22Rv1 (cell line): ENCODE data around the gene XXYLT1.

ENCODE experiments used
- CTCF ChIP-seq: fragments of 450-650 bp; IDR thresholded peaks from 2 replicates; pipeline ENCODE4 v1.5.1; 2017; ENCODE audit warnings: mild to moderate bottlenecking
- ZFX ChIP-seq: fragments of 450-650 bp; IDR thresholded peaks from 2 replicates; pipeline ENCODE4 v1.6.1; 2017; ENCODE audit warnings: antibody characterized with exemption, borderline replicate concordance

GRCh38 chr3:195182470-195182795 is 88.5 kb downstream of the XXYLT1 start:
- no peak for TF ChIP-seq CTCF
- no peak for TF ChIP-seq ZFX
